Measurements from ENCODE around the gene KCNQ1.

The KCNQ1 gene, protein sequence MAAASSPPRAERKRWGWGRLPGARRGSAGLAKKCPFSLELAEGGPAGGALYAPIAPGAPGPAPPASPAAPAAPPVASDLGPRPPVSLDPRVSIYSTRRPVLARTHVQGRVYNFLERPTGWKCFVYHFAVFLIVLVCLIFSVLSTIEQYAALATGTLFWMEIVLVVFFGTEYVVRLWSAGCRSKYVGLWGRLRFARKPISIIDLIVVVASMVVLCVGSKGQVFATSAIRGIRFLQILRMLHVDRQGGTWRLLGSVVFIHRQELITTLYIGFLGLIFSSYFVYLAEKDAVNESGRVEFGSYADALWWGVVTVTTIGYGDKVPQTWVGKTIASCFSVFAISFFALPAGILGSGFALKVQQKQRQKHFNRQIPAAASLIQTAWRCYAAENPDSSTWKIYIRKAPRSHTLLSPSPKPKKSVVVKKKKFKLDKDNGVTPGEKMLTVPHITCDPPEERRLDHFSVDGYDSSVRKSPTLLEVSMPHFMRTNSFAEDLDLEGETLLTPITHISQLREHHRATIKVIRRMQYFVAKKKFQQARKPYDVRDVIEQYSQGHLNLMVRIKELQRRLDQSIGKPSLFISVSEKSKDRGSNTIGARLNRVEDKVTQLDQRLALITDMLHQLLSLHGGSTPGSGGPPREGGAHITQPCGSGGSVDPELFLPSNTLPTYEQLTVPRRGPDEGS

DNA sequence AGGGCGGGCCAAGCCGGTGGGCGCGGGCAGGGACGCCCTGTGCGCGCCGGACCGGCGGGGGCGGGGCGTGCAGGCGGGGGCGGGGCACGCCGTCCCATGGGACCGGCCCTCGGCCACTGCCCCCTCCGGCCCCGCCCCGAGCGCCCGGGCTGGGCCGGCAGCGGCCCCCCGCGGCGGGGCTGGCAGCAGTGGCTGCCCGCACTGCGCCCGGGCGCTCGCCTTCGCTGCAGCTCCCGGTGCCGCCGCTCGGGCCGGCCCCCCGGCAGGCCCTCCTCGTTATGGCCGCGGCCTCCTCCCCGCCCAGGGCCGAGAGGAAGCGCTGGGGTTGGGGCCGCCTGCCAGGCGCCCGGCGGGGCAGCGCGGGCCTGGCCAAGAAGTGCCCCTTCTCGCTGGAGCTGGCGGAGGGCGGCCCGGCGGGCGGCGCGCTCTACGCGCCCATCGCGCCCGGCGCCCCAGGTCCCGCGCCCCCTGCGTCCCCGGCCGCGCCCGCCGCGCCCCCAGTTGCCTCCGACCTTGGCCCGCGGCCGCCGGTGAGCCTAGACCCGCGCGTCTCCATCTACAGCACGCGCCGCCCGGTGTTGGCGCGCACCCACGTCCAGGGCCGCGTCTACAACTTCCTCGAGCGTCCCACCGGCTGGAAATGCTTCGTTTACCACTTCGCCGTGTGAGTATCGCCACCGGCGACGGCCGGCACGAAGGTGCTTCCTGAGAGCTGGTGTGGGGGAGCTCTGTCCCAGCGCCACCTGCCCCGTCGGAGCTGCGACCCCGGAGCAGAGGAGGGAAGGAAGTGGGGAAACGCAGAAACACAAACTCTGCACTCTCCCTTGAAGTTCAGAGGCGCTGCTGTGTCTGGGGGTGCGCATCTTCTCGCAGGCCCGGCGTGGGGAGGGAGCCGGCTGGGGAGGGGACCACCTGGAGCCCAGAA lies at the start of gene KCNQ1:
Gene KCNQ1 (plus strand): TSS at position 188 of the 925 bp plus-strand sequence. CDS start 91 bp downstream, at position 279.
- peak; percentile 99 for DNase-seq

DNA sequence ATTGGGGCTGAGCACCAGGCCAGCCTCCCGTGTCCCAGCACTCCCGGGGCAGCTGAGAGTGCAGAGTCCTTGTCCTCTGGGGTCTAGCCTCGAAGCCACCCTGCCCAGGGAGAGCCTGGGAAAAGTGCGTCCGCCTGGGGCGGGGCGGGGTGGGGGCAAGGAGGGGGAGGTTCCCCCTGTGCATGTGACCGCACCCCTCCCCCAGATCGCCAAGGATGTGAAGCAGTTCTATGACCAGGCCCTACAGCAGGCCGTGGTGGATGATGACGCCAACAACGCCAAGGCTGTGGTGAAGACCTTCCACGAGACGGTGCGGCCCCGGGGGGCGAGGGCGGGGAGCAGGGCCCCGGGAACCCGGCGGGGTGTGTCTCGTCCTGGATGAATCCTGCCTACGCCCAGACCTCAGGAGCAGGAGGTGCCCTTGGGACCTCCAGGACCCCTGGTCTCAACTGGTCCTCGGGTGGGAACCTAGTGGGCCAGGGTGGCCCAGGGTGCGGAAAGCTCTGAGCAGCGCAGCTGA lies 49.5 kb upstream of the KCNQ1 start:
- no peak for DNase-seq

DNA sequence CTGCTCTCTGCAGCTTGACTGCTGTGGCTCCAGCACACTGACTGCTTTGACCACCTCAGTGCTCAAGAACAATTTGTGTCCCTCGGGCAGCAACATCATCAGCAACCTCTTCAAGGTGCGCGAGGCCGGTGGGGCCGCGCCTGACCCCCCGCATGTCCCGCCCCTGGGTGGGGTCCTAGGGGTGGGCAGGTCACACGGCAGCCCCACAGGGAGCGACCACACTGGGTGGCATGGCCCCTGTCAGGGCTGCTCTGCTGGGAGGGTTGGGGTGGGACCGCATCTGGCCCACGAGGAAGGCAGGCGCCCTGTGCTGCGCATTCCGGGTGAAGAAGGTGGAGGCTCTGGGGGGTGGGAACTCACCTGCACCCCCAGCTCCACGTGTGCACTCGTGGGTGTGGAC lies 49.0 kb upstream of the KCNQ1 start:
- DNase-seq, result no peak

DNA sequence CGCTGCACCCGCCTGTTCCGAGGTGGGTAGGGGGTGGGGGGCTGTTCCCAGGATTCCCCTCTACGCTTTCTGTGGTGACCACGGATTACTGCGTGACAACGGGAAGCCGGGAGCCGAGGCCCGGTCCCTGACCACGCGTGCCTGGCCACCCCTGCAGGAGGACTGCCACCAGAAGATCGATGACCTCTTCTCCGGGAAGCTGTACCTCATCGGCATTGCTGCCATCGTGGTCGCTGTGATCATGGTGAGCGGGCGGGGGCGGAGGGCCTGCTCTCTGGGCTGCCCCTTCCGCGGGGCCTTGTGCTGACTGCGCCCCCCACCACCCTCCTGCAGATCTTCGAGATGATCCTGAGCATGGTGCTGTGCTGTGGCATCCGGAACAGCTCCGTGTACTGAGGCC lies 48.3 kb upstream of the KCNQ1 start:
- DNase-seq, result no peak

DNA sequence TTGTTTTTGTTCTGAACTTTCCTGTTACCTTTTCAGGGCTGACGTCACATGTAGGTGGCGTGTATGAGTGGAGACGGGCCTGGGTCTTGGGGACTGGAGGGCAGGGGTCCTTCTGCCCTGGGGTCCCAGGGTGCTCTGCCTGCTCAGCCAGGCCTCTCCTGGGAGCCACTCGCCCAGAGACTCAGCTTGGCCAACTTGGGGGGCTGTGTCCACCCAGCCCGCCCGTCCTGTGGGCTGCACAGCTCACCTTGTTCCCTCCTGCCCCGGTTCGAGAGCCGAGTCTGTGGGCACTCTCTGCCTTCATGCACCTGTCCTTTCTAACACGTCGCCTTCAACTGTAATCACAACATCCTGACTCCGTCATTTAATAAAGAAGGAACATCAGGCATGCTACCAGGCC lies 47.8 kb upstream of the KCNQ1 start:
- no peak for DNase-seq

DNA sequence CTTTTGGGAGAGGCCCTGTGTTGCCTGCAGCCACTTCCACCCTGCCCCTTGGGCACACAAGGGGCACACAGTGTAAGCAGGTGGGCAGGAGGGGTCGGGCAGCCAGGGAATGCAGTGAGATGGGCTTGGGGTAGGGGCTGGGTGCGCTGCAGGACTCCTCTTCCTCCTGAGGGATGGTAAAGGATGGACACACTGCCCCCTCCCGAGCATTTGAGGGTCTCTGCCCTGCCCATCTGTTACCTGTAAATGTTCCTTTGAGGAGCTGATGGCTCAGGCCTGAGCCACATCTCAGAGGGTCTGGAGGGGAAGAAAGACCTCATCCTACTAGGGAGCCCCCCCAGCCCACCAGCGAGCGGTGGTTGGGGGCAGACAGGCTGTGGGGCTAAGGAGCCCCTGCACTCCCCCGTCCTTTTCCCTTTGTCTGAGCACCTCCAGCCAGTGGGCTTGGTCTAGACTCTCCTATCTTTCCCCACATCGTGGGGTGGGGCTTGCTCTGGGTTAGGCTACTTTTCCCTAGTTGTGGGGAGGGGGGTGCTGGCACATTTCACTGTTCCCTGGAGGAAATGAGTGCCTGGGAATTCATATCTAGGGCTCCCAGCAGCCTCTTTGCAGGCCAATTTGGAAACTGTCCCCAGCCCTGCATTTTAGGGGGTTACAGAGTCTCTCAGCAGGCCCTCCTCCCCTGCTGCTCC lies 46.0 kb upstream of the KCNQ1 start:
- no peak for DNase-seq

DNA sequence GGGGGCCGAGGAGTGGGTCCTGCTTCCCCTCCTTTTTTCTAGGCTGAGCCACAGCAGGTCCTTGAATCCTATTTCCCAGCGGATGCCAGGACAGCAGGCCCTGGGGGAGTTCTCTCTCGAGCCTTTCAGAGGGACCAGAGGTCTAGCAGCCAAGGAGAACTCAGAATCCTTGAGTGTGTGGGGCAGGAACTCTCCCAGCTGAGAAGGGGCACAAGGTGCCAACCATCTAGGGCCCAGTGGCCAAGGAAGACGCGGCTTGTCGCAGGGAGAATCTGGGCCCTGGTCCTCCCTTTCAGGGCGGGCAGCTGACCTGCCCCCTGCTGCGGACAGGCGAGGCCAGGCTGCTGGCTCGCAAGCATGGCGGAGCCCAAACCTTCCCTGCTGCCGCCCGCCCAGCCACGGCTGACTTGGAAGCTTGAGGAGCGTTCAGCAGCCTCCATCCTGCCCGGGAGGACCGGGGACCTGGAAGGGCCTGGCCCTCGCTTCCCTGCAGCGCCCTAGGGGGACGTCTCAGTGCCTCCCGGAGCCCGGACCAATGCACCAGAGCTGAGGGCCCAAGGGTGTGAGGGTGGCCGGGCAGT lies 45.2 kb upstream of the KCNQ1 start:
- DNase-seq, result peak; percentile 77

DNA sequence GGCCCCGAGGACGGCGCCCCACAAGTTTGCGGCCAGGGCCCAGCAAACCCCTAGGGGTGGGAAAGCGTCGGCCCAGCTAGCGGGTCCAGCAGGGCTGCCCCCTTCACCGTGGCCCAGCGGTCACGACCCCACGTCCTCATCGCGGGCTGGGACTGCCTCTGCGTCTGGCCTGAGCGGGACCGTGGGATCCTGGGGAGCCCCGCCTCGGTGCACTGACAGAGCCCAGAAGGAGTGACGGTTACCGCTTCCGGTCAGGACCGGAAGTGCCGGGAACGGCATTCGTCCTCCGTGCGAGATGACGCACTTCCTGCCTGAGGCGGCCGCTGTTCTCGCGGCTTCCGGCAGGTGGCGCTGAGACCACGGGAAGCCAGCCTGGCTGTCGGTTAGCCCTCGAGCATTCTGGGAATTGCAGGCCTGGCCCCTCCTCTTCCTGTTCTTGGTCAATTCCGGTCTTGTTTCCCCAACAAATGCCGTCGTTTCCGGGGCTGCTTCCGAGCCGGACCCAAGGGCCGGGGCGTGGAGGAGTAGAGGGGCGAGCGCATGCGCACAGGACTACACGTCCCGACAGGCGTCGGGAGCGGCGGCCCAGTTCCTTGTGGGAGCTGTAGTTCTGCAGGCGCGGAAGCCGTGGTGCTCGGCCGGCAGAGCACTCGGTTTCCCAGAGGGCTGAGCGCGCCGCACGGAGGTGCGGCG lies 44.6 kb upstream of the KCNQ1 start, which contains the start of gene TSSC4:
Gene TSSC4 (plus strand): TSS at position 682 of the 693 bp plus-strand sequence. CDS start 1,884 bp downstream, outside the sequence.
- peak; percentile 100 for DNase-seq

DNA sequence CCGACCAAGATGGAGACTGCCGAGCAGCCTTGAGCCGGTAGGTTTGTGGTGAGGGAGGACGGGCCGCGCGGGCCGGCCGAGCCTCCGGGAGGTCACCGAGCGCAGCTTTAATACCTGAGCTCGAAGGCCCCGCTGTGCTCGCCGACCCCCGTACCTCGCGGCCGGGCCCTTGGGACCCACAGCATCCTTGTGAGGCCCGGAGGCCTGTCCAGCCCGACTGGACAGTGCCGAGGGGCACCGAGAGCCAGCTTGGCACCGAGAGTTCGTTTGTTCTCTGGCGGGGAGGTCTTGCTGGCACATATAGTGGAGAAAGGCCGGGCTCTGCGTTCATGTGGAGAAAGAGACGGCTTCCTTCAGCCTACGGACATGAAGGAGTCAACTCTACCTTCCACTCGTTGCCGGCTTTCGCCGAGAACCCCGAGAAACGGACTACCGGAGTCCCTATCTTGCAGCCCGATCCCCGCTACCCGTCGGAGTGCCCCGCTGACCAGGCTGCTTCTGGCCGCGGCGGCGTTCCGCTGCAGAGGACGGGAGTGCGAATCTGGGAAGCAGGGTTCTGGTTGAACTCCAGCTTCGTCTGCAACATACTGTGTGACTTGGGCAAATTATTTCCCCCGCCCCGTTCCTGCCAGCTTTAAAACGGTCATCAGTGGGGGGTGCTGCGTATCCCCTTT lies 43.9 kb upstream of the KCNQ1 start:
- no peak for DNase-seq

DNA sequence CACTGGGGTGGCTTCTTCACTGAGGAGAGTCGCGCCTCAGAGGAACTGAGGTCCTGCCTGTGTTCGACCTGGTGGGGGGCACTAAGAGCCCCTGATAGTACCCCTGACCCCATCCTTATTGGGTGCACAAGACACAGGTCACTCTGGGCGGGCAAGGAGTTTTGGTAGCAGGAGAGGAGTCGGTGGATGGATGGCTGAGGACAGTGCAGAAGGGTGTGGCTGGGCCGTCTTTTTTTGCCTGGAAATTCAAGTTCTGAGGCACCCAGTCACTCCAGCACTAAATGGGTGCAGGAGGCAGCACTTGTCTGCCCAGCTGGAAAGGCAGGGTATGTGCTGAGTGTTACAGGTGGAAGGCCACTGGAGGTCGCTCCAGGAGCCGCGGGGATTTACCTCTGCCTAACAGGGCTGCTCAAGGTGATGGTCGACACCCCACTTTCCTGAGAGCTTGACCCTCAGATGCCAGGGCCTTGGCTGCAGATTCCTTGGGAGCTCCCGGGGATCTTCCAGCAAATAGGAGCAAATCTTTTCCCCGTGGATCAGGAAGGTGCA lies 43.3 kb upstream of the KCNQ1 start:
- DNase-seq, result no peak

DNA sequence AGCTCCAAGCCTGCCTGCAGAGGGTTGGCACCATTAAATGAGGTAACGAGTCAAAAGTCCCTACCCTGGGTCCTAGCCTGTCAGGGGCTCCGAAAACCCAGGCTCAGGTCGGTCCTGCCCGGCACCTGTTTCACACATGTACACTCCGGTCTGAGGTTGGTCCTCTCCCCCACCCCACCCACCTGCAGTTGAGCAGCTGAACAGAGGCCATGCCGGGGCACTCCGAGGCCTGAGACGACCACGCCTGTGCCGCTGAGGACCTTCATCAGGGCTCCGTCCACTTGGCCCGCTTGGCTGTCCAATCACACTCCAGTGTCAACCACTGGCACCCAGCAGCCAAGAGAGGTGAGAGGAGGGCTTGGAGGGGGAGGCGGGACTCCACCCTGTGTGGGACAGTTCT lies 42.7 kb upstream of the KCNQ1 start:
- no peak for DNase-seq

DNA sequence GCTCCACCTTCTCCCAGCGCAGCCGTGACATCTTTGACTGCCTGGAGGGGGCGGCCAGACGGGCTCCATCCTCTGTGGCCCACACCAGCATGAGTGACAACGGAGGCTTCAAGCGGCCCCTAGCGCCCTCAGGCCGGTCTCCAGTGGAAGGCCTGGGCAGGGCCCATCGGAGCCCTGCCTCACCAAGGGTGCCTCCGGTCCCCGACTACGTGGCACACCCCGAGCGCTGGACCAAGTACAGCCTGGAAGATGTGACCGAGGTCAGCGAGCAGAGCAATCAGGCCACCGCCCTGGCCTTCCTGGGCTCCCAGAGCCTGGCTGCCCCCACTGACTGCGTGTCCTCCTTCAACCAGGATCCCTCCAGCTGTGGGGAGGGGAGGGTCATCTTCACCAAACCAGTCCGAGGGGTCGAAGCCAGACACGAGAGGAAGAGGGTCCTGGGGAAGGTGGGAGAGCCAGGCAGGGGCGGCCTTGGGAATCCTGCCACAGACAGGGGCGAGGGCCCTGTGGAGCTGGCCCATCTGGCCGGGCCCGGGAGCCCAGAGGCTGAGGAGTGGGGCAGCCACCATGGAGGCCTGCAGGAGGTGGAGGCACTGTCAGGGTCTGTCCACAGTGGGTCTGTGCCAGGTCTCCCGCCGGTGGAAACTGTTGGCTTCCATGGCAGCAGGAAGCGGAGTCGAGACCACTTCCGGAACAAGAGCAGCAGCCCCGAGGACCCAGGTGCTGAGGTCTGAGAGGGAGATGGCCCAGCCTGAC lies 41.7 kb upstream of the KCNQ1 start:
- DNase-seq, result no peak

DNA sequence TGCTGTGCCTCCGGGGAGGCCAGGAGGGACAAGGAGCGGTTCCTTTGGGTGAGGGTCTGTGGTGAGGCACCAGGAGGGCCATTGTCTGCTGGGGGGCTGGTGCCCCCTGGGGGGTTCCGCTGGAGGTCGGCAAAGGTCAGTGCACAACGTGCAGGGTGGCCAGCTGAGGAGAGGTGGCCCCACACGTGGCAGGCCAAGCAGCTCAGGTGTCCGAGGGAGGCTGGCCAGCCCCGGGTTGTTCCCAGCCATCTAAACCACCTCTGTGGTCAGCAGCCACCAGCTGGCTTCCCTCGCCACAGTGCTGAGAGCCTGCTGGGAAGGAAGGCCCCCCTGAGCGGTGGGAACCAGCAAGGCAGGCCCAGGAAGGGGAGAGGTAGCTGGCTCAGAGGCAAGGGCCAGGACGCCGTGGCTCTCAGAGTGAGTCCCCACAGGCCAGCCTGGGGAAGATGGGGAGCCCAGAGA lies 40.0 kb upstream of the KCNQ1 start:
- no peak for DNase-seq

DNA sequence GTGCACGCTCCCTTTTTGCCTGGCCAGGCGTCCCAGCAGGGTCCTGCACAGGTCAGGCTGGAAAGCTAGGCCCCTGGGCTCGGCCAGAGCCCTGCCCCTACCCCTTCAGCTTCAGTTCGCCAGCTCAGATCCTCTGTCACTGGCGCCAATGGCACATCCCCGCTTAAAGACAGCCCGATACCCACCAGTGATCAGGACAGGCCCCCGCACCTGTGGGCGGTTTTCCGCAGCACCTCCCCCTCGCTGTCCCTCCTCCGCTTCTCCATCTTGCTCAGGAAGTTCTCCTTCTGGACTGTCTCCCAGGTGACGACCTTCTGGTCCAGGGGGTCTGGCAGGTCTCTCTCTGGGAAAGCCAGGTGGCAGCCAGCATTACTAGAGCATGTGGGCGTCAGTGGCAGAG lies 38.4 kb upstream of the KCNQ1 start:
- DNase-seq, result no peak

DNA sequence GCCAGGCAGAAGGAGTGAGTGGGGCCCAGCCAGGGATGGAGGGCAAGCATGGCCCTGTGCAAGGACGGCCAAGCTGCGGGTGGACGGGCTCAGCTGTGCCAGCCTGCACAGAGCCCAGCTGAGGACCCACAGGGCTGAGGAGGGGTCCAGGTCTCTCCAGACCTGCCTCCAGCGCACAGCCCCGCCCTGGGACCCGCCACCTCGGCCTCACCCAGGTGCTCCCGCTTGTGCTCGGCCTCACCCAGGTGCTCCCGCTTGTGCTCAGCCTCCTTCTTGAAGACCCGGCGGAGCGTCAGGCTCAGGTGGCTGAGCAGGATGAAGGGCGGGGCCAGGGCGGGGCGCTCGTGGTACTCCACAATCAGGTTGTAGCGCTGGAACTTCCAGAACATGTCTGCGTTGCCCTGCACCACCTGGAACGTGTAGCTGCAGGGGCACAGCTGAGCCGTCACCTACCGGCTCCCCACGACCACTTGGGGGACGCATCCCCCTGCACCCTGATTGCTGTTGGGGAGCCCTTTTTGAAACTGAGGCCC lies 37.9 kb upstream of the KCNQ1 start:
- no peak for DNase-seq

DNA sequence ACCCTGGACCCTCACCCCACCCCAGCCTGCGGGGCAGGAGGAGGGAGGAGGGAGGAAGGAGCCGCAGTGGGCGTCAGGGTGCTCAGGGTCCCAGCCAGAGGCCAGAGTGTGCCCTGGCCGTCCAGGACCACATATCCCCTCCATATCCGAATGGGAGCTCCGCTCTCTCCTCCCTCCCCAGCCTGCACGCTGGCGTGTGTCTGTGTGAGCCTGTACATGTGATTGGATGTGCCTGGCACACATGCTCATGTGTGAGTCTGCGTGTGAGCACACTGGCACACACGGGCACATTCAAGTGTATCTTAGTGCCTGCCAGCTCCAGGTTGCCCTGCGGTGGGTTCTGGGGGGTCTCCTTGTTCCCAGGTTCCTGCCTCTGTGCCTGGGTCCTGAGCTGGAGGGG lies 36.1 kb upstream of the KCNQ1 start:
- no peak for DNase-seq

DNA sequence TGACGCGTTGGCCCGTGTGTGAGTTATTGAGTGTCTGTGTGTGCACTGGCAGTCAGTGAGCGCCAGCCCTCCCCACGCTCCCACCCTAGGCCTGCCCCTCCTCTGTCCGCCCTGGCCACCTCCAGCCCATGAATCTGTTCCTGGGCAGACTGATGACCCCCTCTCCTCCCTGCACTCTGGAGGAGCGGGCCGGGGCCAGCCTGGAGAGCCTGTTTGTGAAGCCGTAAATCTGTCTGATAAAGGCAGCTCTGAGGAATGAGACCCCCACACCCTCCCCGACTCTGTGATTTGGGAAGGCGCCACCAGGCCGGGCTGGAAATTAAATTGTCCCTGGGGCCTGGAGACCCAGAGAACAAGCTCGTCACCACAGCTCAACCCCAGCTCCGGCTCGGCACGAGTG lies 35.7 kb upstream of the KCNQ1 start:
- no peak for DNase-seq

DNA sequence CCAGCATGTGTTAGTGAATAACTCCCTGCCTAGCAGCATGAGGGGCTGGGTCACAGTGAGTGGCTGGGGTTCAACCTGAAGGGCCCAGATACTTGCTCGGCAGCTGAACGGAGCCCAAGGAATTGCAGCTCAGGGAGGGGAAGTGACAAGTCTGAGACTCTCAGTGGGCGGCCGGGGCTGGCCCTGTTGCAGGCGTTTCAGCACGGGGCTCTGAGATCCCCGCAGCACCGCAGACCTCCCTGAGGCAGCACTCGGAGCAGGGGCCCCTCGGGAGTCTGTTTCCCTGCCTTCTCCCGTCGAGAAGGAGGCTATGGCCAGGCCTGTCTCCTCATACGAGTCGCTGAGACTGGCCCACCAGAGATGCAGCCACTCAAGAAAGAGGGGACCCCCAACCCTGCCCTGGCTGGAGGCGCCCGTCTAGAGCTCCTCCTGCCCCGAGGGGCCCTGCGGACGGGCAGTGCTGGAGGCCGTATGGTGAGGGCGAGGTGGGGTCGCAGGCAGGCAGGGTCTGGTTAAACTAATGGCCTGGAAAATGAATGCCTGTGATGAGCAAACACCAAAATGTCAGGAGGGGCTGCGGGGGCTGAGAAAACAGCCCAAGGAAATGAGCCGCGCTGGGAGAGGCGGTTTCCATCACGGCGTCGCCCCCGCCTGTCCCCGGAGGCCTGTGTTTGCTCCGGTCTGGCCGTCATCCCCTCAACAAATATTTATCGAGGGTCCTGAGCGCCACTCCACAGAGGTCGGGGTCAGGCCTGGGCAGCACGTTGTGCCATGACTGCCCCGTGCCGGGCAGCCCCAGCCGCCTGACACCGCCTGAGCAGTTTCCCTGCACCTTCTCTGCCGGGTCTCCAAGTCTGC lies 35.0 kb upstream of the KCNQ1 start:
- DNase-seq, result no peak

Data from 8988T (cell line).